ENCODE results near the gene TMEM69.
"Not testable (repeated sequence)": the region's sequence is repeated elsewhere in the genome, so short reads cannot be mapped to it uniquely, and the experiment has no call there.

Gene TMEM69

GRCh38 chr1:45678489-45678888, 9.5 kb upstream of the TMEM69 start:
- DNase-seq (ENCODE audit: low read depth in 3 of 3): no peak

- DNase-seq (ENCODE audit: low read depth in 3 of 3): no peak
Measured at GRCh38 chr1:45679123-45679522, 8.9 kb upstream of the TMEM69 start.

- no peak for DNase-seq (ENCODE audit: low read depth in 3 of 3)
Measured at GRCh38 chr1:45682942-45683341, 5.0 kb upstream of the TMEM69 start.

GRCh38 chr1:45684402-45684801, 3.6 kb upstream of the TMEM69 start:
- no peak for DNase-seq (ENCODE audit: low read depth in 3 of 3)

GRCh38 chr1:45685308-45686014, 2.5 kb upstream of the TMEM69 start:
- DNase-seq (ENCODE audit: low read depth in 3 of 3): no peak

- DNase-seq (ENCODE audit: low read depth in 3 of 3): peak; percentile 29 to 34 (median 33)
Measured at GRCh38 chr1:45686015-45686287, 2.0 kb upstream of the TMEM69 start.

GRCh38 chr1:45686288-45687013, 1.5 kb upstream of the TMEM69 start, which contains the start of gene GPBP1L1:
TSS of gene GPBP1L1 (minus strand) at chr1:45686533. CDS start at chr1:45659087, 27,446 bp downstream.
- peak; percentile 93 to 98 (median 97) for DNase-seq (ENCODE audit: low read depth in 3 of 3)

GRCh38 chr1:45687014-45687753, 797 bp upstream of the TMEM69 start:
- DNase-seq (ENCODE audit: low read depth in 3 of 3): peak; percentile 84 to 95 (median 93)

- DNase-seq (ENCODE audit: low read depth in 3 of 3): not testable (repeated sequence)
Measured at GRCh38 chr1:45693811-45694210, 5.8 kb downstream of the TMEM69 start.

GRCh38 chr1:45694823-45695222, 6.8 kb downstream of the TMEM69 start:
- DNase-seq (ENCODE audit: low read depth in 3 of 3): no peak

- no peak for DNase-seq (ENCODE audit: low read depth in 3 of 3)
Measured at GRCh38 chr1:45704637-45705036, 16.7 kb downstream of the TMEM69 start.

GRCh38 chr1:45713711-45714110, 25.7 kb downstream of the TMEM69 start:
- no peak for DNase-seq (ENCODE audit: low read depth in 3 of 3)

- no peak for DNase-seq (ENCODE audit: low read depth in 3 of 3)
Measured at GRCh38 chr1:45716700-45717099, 28.7 kb downstream of the TMEM69 start.

- DNase-seq (ENCODE audit: low read depth in 3 of 3): not testable (repeated sequence)
Measured at GRCh38 chr1:45717386-45717785, 29.4 kb downstream of the TMEM69 start.

- no peak for DNase-seq (ENCODE audit: low read depth in 3 of 3)
Measured at GRCh38 chr1:45718289-45718688, 30.3 kb downstream of the TMEM69 start.

- no peak for DNase-seq (ENCODE audit: low read depth in 3 of 3)
Measured at GRCh38 chr1:45721207-45721606, 33.2 kb downstream of the TMEM69 start.

GRCh38 chr1:45722809-45723208, 34.8 kb downstream of the TMEM69 start:
- DNase-seq (ENCODE audit: low read depth in 3 of 3): no peak

- DNase-seq (ENCODE audit: low read depth in 3 of 3): no peak
Measured at GRCh38 chr1:45723248-45723930, 35.4 kb downstream of the TMEM69 start.

GRCh38 chr1:45726007-45726406, 38.0 kb downstream of the TMEM69 start:
- DNase-seq (ENCODE audit: low read depth in 3 of 3): not testable (repeated sequence)

GRCh38 chr1:45730075-45730779, 42.2 kb downstream of the TMEM69 start:
- no peak for DNase-seq (ENCODE audit: low read depth in 3 of 3)

GRCh38 chr1:45730780-45731319, 42.9 kb downstream of the TMEM69 start:
- DNase-seq (ENCODE audit: low read depth in 3 of 3): no peak

All from stimulated activated CD4-positive, alpha-beta T cell treated with anti-CD3 and anti-CD28 coated beads, TNF-alpha, amount 100 ng/mL, for 4 hours (primary cell).